Naive thymus-derived CD8-positive, alpha-beta T cell (primary cell): Measurements from ENCODE around the gene IGFL2. TPM values are rescaled to one million over a fixed set of nuclear protein-coding genes. Genes with fewer than 3 reads are reported as not detected.
"Not testable (repeated sequence)": the region's sequence is repeated elsewhere in the genome, so short reads cannot be mapped to it uniquely, and the experiment has no call there.

Experiments used
- ATAC-seq, 2 donors: fragments of 150-1000 bp; cut with Tn5 transposase in 1 of 2; sonication (Bioruptor Pico), chemical (Tn5 transposase) in 1 of 2; 1 replicate in 1 of 2; 2 replicates in 1 of 2; pipeline ENCODE4 v1.10.0; 2021; ENCODE audit warnings: mild to moderate bottlenecking in 2 of 2, moderate library complexity in 2 of 2
- POLR2A ChIA-PET: fragments of 350-600 bp; sonication (Branson Sonifier 250); formaldehyde crosslinking; loops from one replicate; lab custom pipeline; 2021; ENCODE audit warnings: antibody characterized with exemption; lab: Charles Lee
- DNase-seq, 10 donors: peaks; one replicate each; pipeline versions ENCODE4 v3.0.0 to v3.0.0-alpha.2; 2020 to 2022
- H3K27ac Mint-ChIP-seq, 10 donors: one replicate each; pipeline ENCODE4 v1.8.0; 2020 to 2022; ENCODE audit warnings: mild to moderate bottlenecking in 10 of 10, mixed read lengths in 10 of 10, moderate library complexity in 4 of 10, inconsistent platforms in 1 of 10
- H3K27me3 Mint-ChIP-seq, 5 donors: one replicate each; pipeline ENCODE4 v1.8.0; 2021 to 2022; ENCODE audit warnings: mixed read lengths in 5 of 5
- H3K36me3 Mint-ChIP-seq, 3 donors: one replicate each; pipeline ENCODE4 v1.8.0; 2020 to 2022; ENCODE audit warnings: mixed read lengths in 3 of 3, mild to moderate bottlenecking in 2 of 3, inconsistent platforms in 1 of 3
- H3K4me1 Mint-ChIP-seq, 4 donors: one replicate each; pipeline ENCODE4 v1.8.0; 2021 to 2022; ENCODE audit warnings: mixed read lengths in 4 of 4
- H3K4me3 Mint-ChIP-seq, 10 donors: one replicate each; pipeline ENCODE4 v1.8.0; 2020 to 2022; ENCODE audit warnings: mild to moderate bottlenecking in 10 of 10, mixed read lengths in 10 of 10, moderate library complexity in 6 of 10, inconsistent platforms in 1 of 10
- H3K9me3 Mint-ChIP-seq, 9 donors: one replicate each; pipeline ENCODE4 v1.8.0; 2020 to 2022; ENCODE audit warnings: mixed read lengths in 9 of 9, mild to moderate bottlenecking in 3 of 9, inconsistent platforms in 1 of 9, moderate library complexity in 1 of 9
- polyA plus RNA-seq, 3 donors: library from polyadenylated mRNA; unstranded; fragments of 300-500 nt; fragmentation: Illumina TruSeq; gene quantifications; one replicate each; pipeline ENCODE4 v1.2.3, GENCODE V29; 2021
- total RNA-seq, 8 experiments: library from RNA in 2 of 8; stranded (reverse) in 2 of 8; gene quantifications; one replicate each; pipeline ENCODE4 v1.2.3 and lab custom pipeline; 2021 to 2026

Gene IGFL2
- total and polyA plus RNA-seq, 5 experiments from 2014 or later: not detected

GRCh38 chr19:46182476-46182875, 34.4 kb downstream of the IGFL2 start:
- Mint-ChIP-seq H3K9me3 (no peaks in the 10 kb centered on the region), H3K4me3 (no peak overlapping the region), H3K27me3 (peaks cover 2 to 54% (median 29%) of the 10 kb centered on the region in 5 donors), H3K27ac (no peak overlapping the region), H3K4me1 (peaks cover 0 to 13% (median 4%) of the 10 kb centered on the region in 4 donors), H3K36me3 (no peaks in the 10 kb centered on the region)
- DNase-seq (no peak), ATAC-seq (no peak)
- POLR2A ChIA-PET: no interaction called here

- H3K36me3 Mint-ChIP-seq, POLR2A ChIA-PET, H3K9me3 Mint-ChIP-seq, ATAC-seq, H3K4me3 Mint-ChIP-seq, DNase-seq: not testable (repeated sequence)
- peak overlapping the region in 1 of 10 donors; percentile 2 for H3K27ac Mint-ChIP-seq
- peaks cover 14 to 54% (median 38%) of the 10 kb centered on the region in 5 donors for H3K27me3 Mint-ChIP-seq
- peaks cover 0 to 13% (median 4%) of the 10 kb centered on the region in 4 donors for H3K4me1 Mint-ChIP-seq
Observed at GRCh38 chr19:46184775-46185710, 37.0 kb downstream of the IGFL2 start.

DNA sequence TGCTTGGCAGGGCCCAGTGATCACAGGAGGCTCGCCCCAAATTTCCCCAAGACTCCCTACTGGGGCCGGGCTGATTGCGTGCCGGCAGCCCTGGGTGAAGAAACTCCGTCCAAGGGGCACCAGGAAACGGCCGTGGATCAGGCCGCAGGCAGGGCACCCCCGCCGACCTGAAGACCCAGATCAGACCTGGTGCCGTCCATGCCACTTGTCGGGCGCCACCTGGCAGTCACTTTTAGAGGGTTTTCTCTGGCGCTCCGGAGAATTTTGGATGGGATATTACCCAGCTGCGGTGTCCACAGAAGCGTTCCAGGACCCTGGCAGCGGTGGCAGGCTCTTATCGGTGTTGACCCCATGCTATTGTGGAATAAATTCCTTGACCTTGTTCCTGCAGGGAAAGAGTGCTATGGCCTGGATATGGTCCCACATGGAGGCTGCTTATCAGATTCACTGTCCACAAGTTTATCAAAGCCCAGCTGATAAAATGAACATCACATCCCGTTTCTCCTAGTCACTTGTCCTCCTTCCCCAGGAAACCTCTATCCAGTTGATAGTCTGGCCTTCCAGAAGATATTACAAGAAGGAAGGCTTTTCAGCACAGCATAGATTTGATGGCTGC, 38.2 kb downstream of the IGFL2 start:
- H3K4me1 Mint-ChIP-seq: peaks cover 0 to 13% (median 4%) of the 10 kb centered on the region in 4 donors
- no peaks in the 10 kb centered on the region for H3K36me3 Mint-ChIP-seq
- H3K27me3 Mint-ChIP-seq: peaks cover 20 to 66% (median 49%) of the 10 kb centered on the region in 5 donors
- POLR2A ChIA-PET: no interaction called here
- no peak overlapping the region for H3K4me3 Mint-ChIP-seq
- ATAC-seq (no peak), DNase-seq (no peak)
- H3K9me3 Mint-ChIP-seq: no peaks in the 10 kb centered on the region
- H3K27ac Mint-ChIP-seq: no peak overlapping the region

DNA sequence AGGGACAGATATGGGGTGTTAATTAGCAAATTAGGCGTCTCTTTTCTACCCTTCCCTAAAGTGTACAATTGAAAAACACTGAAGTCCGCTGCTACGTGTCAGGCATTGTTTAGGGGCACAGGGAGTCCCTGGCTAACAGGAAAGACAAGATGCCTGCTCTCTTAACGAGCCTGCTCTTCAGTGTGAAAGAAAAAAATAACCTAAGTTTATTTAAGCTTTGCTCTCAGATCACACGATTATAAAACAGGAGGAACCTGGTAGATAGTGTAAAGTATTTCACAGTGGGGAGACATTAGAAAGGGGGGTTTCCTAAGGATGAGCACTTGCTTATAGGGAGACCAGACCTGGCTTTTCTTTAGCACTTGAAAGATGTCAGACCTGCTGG, 38.7 kb downstream of the IGFL2 start:
- no peak for DNase-seq
- Mint-ChIP-seq H3K27me3 (peaks cover 22 to 71% (median 51%) of the 10 kb centered on the region in 5 donors), H3K27ac (peak overlapping the region in 2 of 10 donors; percentile 9 to 65), H3K36me3 (no peaks in the 10 kb centered on the region), H3K4me1 (peaks cover 0 to 10% (median 4%) of the 10 kb centered on the region in 4 donors), H3K4me3 (no peak overlapping the region), H3K9me3 (no peaks in the 10 kb centered on the region)
- POLR2A ChIA-PET: no interaction called here
- ATAC-seq: no peak

DNA sequence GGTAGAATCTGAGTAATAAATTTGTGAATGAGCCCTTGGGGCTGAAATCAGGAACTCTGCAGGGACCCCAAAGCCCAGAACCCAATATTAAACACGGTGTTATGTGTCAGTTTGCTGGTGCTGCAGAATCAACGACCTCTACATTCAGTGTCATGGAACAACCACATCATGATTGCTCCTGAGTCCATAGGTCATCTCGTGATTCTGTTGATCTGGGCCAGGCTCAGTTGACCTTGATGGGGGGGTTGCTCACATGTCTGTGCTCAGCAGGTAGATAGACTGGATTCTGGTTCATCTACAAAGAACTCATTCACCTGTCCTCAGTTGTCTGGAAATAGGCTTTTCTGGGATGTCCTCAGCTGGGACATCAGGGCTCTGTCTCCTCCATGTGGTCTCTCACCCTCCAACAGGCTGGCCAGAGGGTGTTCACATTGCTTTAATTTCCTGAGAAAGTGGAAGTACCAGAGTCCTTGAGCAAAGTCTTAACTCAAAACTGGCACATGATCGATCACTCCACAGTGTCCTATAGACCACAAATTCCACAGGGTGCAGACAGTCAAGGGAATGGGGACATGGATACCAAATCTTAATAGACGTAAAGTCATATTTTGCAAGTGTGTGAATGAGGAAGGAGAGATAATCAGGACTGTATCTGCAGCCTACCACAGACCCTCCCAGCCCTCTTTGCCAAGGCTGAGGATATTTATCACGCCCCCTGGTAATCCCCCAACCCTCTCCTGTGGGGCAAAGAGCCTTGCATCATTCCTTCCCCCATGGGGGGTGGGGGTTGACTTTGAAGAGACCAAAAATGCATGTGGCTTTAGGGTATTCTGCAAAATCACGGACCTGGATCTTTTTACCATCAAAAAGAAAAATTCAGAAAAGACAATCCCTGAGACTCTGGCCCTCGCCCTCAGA, 42.2 kb downstream of the IGFL2 start:
- no peak overlapping the region for H3K4me3 Mint-ChIP-seq
- peaks cover 26 to 50% (median 41%) of the 10 kb centered on the region in 5 donors for H3K27me3 Mint-ChIP-seq
- no peak for DNase-seq
- no peak overlapping the region for H3K27ac Mint-ChIP-seq
- POLR2A ChIA-PET: no interaction called here
- no peaks in the 10 kb centered on the region for H3K9me3 Mint-ChIP-seq
- no peak for ATAC-seq
- peaks cover 0 to 2% (median under 1%) of the 10 kb centered on the region in 4 donors for H3K4me1 Mint-ChIP-seq
- no peaks in the 10 kb centered on the region for H3K36me3 Mint-ChIP-seq

GRCh38 chr19:46191356-46191755, 43.3 kb downstream of the IGFL2 start:
- Mint-ChIP-seq H3K9me3 (no peaks in the 10 kb centered on the region), H3K27ac (peak overlapping the region in 1 of 10 donors; percentile 57), H3K4me3 (no peak overlapping the region), H3K36me3 (no peaks in the 10 kb centered on the region), H3K27me3 (peaks cover 27 to 56% (median 45%) of the 10 kb centered on the region in 5 donors), H3K4me1 (no peaks in the 10 kb centered on the region)
- DNase-seq: no peak
- POLR2A ChIA-PET: no interaction called here
- ATAC-seq: no peak

DNA sequence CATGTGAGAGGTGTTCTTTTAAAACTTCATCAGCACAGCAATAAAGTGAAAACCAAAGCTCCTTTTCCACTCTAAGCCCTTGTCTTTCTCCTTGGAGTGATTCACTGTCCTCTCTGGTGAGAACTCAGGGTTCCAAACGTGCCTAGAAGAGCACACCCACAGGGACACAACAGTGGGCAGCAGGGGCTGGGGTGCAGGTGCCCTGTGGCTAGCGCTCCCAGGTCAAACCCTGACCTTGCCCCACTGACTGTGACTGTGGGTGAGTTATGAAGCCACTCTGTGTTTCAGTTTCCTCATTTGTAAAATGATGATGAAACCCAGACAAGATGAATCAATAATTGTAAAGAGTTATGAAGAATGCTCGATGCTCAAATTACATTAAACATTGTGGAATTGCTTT, 43.9 kb downstream of the IGFL2 start:
- Mint-ChIP-seq H3K36me3 (no peaks in the 10 kb centered on the region), H3K27ac (no peak overlapping the region), H3K9me3 (no peaks in the 10 kb centered on the region), H3K27me3 (peaks cover 31 to 61% (median 47%) of the 10 kb centered on the region in 5 donors), H3K4me1 (no peaks in the 10 kb centered on the region), H3K4me3 (no peak overlapping the region)
- DNase-seq (no peak), ATAC-seq (no peak)
- POLR2A ChIA-PET: no interaction called here

DNA sequence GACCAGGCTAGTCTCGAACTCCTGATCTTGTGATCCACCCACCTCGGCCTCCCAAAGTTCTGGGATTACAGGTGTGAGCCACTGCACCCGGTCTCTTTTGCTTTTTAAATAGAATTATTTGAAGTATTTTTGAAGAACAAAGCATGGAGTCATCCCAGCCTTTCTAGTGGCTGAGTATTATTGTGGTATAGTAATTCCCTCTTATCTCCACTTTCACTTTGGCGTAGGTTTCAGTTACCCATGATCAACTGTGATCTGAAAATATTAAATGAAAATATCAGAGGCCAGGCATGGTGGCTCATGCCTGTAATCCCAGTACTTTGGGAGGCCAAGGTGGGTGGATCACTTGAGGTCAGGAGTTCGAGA, 44.6 kb downstream of the IGFL2 start:
- H3K4me3 Mint-ChIP-seq, DNase-seq, H3K9me3 Mint-ChIP-seq, H3K36me3 Mint-ChIP-seq, H3K4me1 Mint-ChIP-seq, H3K27ac Mint-ChIP-seq, POLR2A ChIA-PET, ATAC-seq: not testable (repeated sequence)
- peaks cover 36 to 68% (median 53%) of the 10 kb centered on the region in 5 donors for H3K27me3 Mint-ChIP-seq

GRCh38 chr19:46192992-46193650, 45.1 kb downstream of the IGFL2 start:
- Mint-ChIP-seq H3K36me3 (no peaks in the 10 kb centered on the region), H3K4me3 (no peak overlapping the region), H3K9me3 (no peaks in the 10 kb centered on the region), H3K27me3 (peaks cover 33 to 69% (median 52%) of the 10 kb centered on the region in 5 donors), H3K27ac (no peak overlapping the region), H3K4me1 (no peaks in the 10 kb centered on the region)
- POLR2A ChIA-PET: no interaction called here
- DNase-seq: no peak
- ATAC-seq: no peak

DNA sequence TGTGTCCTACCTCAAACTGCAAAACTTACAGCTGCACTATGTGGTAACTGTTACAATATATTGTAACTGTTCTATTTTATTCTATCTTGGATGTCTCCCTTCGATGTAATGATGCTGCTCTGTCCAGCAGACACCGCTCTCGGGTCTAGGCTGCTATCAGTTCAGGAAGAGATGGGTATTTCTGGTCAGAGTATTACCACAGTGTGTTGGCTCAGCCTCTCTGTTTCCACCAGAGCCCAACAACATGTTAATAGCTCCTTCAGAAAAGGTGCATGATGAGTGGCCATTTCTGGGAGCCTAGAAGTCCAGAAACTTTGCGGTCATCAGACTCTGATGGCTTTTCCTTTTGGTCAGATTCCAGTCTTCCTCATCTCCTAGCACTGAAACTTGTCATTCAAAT, 45.6 kb downstream of the IGFL2 start:
- H3K9me3 Mint-ChIP-seq: no peaks in the 10 kb centered on the region
- H3K4me3 Mint-ChIP-seq: no peak overlapping the region

DNA sequence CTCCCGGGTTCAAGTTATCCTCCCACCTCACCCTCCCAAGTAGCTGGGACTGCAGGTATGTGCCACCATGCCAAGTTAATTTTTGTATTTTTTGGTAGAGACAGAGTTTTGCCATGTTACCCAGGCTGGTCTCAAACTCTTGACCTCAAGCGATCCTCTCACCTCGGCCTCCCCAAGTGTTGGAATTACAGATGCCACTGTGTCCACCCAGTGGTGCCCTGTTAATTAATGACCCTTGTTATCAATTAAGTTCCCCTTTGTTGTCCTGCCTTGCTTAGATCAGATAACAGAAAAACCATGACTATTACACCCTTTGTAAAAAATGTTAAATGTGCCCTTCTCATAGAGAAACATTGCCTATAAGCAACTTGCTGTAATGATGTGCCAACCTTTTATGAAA, 47.1 kb downstream of the IGFL2 start:
- Mint-ChIP-seq H3K27me3 (peaks cover 25 to 57% (median 40%) of the 10 kb centered on the region in 5 donors), H3K9me3 (no peaks in the 10 kb centered on the region), H3K27ac (no peak overlapping the region), H3K4me1 (no peaks in the 10 kb centered on the region), H3K36me3 (no peaks in the 10 kb centered on the region), H3K4me3 (no peak overlapping the region)
- ATAC-seq: no peak
- POLR2A ChIA-PET: no interaction called here
- no peak for DNase-seq

More for the DNA sequence above, 45.6 kb downstream of the IGFL2 start:
- no peak overlapping the region for H3K27ac Mint-ChIP-seq
- H3K4me1 Mint-ChIP-seq: no peaks in the 10 kb centered on the region
- POLR2A ChIA-PET: no interaction called here
- ATAC-seq: no peak
- peaks cover 30 to 65% (median 49%) of the 10 kb centered on the region in 5 donors for H3K27me3 Mint-ChIP-seq
- H3K36me3 Mint-ChIP-seq: no peaks in the 10 kb centered on the region
- no peak for DNase-seq

DNA sequence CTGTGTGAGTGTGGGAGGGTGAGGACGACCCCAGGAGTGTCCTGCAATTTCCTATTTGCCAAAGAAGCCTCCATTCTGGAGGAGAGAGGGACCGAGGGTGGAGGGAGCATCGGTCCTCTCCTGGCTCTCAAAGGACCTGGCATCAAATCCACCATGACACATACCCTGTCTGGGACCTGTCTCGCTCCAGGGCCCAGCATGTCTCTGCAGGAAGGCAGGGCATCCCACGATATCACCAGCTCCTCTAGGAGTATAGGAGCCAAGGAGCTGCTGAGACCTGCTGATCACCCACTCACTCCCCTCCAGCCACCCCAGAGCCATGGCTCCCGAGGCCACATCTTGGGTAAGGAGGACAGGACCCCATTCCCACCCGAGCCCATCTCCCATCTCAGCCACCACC, 47.9 kb downstream of the IGFL2 start:
- H3K27me3 Mint-ChIP-seq: peaks cover 22 to 49% (median 34%) of the 10 kb centered on the region in 5 donors
- POLR2A ChIA-PET, DNase-seq, H3K9me3 Mint-ChIP-seq, H3K4me3 Mint-ChIP-seq, H3K27ac Mint-ChIP-seq, H3K4me1 Mint-ChIP-seq, ATAC-seq, H3K36me3 Mint-ChIP-seq: not testable (repeated sequence)
